NCI-H345 treated with DMSO at 0.1 percent for 48 hours (cell line): ENCODE data around the gene AMOTL2.

Experiments
- DNase-seq: peaks from one replicate; lab custom pipeline; 2025; ENCODE audit not compliant: unreplicated experiment; lab: John Stamatoyannopoulos, UW

Gene AMOTL2

DNA sequence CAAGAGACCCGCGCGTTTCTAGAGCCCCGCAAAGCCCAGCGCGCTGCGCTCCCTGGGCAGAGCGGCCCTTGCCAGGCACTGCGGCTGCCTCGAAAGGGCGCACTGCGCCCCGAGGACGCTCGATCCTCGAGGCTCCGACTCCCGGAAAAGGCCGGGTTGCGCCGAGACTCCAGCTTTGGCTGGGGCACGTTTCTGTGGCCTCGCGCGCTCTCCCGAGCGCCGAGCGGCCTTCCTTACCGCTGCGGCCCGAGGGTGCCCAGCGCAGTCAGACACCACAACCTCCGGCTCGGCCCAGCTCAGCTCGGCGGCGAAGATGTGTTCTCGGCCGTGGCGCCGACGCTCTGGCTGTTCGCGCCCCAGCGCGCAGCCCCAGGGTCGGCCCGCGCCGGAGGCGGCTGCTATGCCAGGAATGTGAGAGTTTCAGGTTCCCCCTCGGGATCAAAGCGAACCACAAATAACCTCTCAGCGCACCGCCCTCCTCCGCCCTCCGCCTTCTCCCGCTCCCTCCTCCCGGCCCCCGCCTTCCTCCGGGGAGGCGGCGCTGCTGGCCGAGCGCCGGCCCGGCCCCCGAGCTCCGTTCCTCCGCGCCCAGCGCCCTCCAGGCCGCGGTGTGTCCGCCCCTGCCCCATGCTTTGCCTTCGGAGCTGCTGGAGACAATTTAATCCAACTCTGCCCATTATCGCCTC lies at the start of gene AMOTL2:
Gene AMOTL2, minus strand, starts transcription at position 343 of the 686 bp plus-strand sequence. CDS start 3,014 bp downstream, outside the sequence.
- DNase-seq: no peak

DNA sequence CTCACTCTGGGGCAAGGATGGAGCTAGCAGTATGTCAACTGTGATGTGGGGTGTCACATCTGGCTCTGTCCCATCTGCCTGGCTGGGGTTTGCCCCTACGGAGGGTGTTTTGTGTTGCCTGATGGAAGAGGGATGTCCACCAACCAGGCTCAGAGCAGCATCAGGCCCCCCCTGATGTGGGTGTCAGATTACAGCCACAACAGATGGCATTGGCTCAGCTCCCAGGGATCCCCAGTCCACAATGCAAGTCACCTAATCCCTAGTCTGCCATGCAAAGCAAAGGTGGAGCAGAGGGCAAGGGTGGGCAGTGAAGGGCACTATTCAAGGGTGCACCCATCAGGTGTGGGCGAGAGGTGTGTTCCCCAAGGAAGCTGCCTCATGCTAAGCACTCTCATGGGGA lies 48.9 kb upstream of the AMOTL2 start:
- no peak for DNase-seq

DNA sequence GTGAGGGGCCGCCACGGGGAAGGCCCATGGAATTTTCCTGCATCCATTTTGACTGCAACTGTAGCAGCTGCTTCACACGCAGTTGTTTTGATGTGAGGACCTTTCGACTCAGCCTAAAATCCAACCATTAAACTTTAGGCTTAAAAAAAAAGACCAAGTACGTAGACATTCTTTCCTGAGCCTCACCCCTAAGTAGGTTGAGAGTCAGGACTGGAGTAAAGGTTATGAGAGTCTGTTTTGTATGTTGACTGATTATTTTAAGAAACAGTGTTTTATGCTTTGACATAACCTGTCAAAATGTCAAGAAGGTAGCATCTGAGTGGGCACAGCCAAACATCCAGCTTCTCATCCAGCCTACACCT lies 45.7 kb upstream of the AMOTL2 start:
- DNase-seq: no peak

DNA sequence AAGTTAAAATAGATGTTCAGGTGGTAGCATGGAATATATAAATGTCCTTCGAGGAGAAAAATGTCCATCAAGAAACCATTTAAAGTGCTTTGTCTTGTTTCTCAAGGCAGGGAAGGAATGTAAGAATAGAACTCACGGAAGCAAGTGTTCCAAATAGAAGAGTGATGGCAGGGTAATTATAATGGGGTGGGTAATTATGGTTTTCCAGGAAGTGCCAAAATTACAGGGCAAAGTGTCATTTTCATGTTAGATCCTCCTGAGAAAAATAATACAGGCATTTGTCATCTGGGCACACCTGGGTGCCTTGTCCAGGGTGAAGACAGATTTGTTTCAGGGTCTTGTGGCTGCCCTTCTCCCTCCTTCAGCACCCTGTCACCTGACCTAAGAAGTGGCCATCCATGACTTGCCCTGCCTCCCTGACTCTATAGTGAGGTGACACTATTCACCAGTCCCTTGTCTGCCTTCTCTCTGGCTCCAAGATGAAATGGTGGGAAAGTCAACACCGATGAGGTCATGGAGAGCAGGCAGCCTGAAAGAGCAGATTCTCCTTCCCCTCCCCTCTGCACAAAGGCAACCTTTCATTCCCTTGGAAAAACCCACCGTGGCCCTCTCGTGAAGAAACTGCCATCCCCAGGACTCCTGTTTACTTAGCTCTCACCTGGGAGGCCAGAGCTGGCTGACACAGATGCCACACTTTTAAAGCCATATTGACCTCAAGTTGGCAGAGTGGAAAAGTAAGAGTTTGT lies 45.1 kb upstream of the AMOTL2 start:
- no peak for DNase-seq

DNA sequence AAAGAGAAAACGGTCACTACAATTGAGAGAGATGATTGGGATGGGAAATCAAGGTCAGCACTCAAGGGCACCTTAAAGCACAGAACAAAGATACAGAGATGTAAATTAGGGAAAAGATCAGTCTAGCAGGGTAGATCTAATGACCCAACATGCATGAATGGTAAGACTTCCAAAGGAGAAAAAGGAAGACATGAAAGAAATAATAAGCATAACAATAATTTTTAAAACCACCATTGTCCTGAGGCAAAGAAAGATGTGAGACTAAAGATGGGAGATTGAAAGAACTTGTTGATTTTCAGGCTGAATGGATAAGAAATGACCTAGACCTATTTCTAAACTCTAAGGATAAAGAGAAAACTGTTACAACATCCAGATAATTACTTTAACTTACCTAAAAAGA lies 34.8 kb upstream of the AMOTL2 start:
- no peak for DNase-seq

DNA sequence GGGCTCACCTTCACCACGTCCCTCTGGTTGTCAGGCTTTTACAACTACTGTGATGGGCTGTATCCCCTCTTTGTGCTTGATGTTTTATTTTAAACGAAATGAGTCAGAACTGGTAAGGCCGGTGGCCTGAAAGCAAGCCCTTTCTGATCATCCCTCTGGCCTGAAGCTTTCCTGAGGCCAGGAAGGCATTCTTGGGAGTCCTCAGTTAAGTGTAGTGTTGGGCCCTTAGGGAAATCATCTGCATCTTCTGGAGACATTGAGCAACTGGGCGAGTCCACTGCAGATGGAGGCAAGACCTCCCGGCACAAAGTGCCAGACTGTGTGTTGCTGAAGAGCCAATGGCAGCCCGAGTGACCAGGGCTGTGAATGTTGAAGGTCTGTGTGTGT lies 33.0 kb upstream of the AMOTL2 start:
- DNase-seq: no peak

GRCh38 chr3:134406331-134407238 lies 32.3 kb upstream of the AMOTL2 start:
- peak; percentile 25 for DNase-seq

GRCh38 chr3:134404366-134404885 lies 30.2 kb upstream of the AMOTL2 start:
- no peak for DNase-seq

GRCh38 chr3:134397755-134398154 lies 23.5 kb upstream of the AMOTL2 start:
- DNase-seq: no peak

GRCh38 chr3:134395103-134395502 lies 20.9 kb upstream of the AMOTL2 start:
- DNase-seq: no peak

GRCh38 chr3:134394380-134394779 lies 20.1 kb upstream of the AMOTL2 start:
- no peak for DNase-seq

DNA sequence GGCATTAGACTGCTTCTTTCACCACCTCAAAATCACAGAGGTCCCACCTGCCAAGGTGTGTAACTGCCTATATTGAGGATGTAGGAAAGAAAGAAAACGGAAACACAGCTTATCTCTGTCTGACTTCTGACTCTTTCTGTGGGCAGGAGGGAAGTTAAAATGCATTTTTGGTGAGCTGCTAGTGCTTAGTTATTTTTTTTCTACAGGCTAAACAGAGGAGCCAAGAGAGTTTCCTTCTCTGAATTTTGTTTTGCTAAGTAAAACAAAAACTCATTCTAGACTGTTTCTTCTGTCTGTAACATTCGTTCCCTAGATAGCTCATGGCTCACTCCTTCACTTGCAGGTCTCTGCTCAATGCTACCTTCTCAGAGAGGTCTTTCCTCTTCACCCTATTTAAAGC lies 18.8 kb upstream of the AMOTL2 start:
- DNase-seq: no peak

- no peak for DNase-seq
These were observed 18.2 kb upstream of the AMOTL2 start for GRCh38 chr3:134392336-134392983.

- DNase-seq: no peak
These were observed 15.6 kb upstream of the AMOTL2 start for GRCh38 chr3:134389865-134390264.

DNA sequence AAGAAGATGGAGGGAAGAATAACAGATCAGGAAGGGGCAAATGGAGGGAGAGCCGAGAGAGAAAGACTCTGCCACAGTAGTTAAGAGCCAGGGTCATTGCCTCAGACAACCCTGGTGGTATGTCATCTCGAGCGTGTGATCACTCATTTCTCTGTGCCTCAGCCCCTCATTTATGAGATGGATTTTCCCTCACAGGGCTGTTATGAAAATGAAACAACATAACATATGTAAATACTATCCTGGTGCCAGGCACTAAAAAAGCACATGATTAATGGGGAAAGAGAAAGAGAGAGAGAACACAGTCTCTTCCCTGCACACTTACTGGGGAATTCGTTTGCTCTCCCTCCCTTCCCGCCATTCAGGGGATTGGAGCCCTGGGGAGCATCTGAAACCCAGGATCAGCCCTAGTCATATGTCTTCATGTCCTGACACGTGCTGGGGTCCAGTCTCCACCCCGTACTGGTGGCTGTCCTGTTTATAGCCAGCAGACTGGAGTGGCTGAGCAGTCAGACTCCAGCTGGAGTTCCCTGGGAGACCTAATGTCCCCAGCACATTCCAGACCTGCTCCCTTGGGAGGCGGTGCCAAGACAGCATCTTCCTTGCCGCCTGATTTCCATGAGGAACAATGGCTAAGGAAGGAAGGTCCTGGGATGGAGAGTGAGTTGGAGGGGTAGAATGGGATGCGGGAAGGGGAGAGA lies 14.7 kb upstream of the AMOTL2 start:
- no peak for DNase-seq

GRCh38 chr3:134388292-134388691 lies 14.0 kb upstream of the AMOTL2 start:
- DNase-seq: no peak

DNA sequence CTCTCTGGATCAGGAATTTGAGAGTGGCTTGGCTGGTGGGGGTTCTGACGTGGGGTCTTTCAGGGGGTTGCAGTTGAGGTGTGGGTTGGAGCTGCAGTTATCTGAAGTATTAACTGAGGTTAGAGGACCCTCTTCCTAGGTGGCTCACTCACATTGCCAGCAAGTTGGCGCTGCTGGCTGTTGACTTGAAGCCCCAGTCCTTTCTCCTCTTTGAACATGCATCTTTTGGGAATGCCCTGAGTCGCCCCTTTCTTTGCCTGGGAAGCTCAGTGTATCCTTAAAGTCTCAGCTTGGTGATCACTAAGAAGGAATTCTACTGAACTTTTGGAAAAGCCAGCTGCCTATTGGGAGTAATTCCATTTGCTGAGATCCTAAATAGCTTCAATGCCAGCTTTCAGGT lies 13.0 kb upstream of the AMOTL2 start:
- no peak for DNase-seq

DNA sequence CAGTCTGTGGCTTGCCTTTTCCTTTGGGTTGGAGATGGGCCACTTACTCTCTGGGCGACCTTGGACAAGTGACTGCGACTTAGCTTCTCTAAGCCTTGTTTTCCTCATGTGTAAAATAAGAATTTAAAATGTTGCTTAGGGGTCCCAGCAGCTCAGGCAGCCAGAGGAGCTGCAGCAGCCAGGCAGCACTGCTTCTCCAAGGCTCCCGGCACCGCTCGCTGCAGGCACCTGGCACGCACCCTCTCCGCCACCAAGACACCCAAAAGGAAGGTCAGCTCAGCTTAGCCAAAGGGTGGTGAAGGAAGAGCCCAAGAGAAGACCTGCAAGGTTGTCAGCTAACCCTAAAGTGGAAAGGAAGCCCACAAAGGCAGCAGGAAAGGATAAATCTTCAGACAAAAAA lies 10.7 kb upstream of the AMOTL2 start:
- no peak for DNase-seq

DNA sequence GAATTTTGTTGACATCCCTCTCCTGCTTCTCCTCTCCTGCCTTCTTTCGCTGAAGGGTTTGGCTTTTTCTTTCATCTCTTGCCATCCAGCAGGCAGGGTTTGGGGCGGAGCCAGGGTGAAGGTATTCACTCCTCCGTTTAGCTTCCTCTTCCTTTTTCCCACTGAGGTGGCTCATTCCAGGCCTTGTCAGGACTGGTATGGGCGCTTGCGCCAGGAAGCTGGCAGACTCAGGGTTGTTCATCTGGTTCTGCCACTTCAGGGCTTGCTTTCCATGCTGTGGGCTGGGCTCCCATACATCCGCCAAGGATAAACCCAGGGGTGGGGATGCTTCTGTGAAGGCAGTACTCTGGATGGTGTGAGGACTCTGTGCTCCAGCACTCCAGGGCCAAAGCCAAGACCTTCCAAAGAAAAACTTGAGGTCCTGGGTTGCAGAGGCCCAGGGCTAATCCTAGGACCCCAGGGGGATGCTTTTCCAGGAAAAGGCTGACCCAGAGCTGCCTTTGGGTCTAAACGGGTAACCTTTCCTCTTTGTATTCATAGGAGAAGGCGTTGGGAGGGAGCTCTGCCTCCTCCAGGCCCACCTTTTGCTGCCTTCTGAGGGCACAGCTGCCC lies 7.7 kb upstream of the AMOTL2 start:
- DNase-seq: no peak

- DNase-seq: no peak
These were observed 6.8 kb upstream of the AMOTL2 start for GRCh38 chr3:134381076-134381475.
